Right kidney (tissue), 1 donor: ENCODE results near the gene ASCC1.

Source experiments
- DNase-seq: peaks from one replicate; pipeline ENCODE4 v3.0.0-alpha.2; 2016

ASCC1 gene

GRCh38 chr10:72065439-72066025 lies 150.5 kb downstream of the ASCC1 start:
- DNase-seq, result no peak

DNA sequence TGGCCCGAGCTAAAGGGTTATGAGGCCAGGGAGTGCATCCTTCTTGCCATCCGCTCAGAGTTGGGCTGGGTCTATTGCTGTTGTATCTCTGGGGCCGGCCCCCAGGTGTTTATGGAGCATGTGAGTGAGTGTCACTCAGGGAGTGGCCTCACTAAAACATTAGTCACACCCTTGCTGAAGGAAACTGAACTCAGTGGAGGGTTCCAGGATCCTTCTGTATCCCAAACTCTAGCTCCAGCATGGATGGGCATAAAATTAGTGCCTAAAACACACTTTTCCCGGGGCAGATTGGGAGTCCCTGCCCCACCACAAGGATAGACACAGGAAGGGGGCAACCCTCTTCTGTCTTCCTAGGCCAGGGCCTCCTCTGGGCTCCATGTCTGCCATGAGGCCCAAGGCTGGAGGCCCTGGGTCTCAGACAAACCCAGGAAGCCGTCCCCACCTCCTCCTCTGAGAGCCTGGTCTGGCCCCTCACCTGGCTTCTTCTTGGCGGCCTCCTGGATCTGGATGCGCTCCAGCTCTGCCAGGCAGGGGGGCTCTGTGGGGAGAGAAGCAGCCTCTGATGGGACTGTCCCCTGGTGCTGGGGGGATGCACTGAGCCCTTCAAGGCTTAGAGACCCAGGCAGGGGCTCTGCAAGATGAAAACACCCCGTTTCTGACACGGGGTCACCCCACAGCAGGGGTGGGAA lies 152.2 kb downstream of the ASCC1 start:
- no peak for DNase-seq

DNA sequence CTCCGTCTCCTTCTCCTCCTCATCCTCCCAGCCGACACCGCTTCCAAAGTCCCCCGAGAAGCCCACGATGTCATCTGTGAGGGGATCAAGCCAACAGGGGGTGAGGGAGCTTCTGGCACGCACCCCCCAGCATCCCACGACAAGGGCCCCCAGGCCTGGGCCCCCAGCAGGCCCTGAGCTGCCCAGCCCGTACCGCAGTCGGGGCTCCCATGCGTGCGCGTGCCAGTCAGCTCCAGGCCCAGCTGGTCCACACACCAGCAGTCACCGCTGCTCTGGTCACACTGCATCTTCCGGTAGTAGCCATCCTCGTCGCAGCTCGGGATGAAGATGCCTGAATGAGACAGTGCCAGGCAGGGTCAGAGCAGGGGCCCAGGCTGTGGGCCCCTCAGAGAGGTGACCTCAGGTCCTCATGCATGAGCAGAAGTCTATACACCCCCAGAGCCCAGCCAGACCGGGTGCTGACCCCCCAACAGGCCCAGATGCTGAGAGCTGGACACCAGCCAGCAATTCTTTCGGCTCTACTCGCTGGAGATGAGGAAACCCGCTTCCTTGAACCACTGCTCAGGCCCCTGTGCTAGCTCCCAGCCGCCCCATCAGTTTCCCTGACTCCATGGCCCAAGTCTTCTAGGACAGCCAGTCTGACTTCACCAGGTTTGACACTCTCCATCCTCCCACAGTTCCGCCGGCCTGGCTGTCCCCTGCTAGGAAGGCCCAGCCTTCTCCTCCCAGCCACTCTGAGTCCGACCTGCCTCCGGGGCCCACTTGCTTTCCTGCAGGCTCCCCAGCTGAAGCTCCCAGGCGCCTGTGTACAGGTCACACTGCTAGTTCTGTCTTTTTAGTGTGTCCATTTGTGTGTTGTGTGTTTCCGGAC lies 153.0 kb downstream of the ASCC1 start:
- no peak for DNase-seq

GRCh38 chr10:72062382-72062781 lies 153.7 kb downstream of the ASCC1 start:
- no peak for DNase-seq

DNA sequence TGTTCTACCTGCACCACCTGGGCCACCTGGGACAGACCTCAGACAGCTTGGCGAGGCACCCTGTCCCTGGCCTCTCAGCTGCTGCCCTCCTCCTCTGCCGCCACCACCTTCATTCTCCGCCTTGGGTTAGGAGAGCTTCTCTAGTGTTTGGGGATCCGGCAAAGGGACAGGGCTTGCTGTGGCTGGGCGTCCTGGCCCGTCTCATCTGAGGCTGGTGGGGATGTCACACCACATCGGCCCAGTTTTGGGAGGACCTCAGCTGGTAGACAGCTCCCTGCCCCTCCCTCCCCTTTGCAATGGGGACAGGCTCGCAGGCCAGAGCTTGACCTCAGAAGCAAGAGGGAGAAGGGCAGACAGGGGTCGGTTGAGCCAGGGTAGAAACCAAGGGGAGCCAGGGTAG lies 154.1 kb downstream of the ASCC1 start:
- DNase-seq, result no peak

DNA sequence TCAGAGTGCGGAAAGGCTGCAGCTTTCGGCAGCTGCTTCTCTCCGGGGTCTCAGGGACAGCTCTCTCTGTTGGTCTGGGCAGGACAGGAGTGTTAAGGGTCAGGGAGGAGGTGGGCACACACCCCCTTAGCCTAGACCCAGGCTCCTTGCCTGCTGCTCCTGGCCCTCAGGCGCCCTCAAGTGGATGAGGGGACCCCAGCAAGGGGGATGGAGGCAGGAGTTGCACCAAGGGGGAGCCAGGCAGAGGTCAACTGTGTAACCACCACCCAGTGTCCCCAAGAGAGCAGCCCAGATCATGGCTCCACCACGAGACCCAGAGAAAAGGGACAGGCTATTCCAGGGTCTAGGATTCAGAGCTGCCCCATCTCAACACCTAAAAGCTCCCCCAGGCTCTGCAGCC lies 154.6 kb downstream of the ASCC1 start:
- DNase-seq, result no peak

- DNase-seq, result no peak
Observed at GRCh38 chr10:72059843-72060822, 155.9 kb downstream of the ASCC1 start.

DNA sequence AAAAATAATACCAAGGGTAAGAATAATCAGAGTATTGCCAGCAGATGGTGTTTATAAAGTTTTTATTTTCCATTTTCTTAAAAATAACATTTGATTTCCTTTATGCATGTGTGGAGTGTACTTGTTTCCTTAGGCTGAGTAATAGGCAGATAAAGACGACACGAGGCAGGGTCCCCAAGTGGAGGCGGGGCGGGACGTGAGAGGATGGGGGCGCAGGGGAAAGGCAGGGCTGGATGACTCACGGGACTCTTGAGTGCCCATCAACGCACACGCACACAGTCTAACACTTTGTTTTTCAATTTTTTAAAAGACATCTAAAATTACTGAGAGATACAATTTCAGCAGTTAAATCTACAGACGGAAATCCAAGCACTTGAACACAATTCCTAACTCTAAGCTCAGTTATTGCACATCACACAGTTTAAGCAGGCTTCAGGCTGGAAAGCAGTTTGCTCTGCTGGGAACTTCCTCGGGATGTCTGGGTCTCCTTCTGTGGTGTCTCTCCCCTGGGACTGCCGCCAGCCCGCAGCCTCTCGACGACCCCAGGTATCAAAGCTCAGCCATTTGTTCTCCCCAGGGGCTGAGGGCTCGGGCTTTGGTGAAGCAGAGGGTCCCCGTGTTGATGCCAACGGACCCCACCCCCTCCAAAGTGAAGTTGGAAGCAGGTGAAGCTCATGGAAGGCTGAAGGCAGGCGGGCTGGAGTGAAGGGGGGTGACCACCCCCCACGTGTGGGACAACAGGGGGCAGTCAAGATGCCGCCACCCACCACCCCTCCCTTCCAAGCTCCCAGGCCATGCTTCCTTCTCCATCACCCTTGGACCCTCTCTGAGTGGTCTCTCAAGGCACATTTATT lies 156.9 kb downstream of the ASCC1 start:
- DNase-seq, result no peak

GRCh38 chr10:72058347-72058898 lies 157.7 kb downstream of the ASCC1 start:
- DNase-seq, result no peak

GRCh38 chr10:72056932-72057751 lies 158.9 kb downstream of the ASCC1 start:
- DNase-seq, result no peak

DNA sequence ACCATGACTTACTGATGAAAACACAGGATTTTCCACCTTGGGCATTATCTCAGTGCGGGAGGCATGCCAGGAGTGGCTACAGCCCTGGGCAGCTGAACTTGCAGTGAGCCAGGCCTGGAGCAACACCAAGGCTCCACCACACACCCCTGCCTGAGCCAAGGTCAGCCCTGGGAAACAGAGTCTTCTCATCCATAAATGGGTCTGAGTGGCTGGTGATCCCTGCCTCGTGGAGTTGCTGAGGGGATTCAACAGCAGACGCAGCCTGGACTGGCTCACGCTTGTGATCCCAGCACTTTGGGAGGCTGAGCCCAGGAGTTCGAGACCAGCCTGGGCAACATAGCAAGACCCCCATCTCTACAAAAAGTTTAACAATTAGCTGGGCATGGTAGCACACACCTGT lies 160.0 kb downstream of the ASCC1 start:
- no peak for DNase-seq

DNA sequence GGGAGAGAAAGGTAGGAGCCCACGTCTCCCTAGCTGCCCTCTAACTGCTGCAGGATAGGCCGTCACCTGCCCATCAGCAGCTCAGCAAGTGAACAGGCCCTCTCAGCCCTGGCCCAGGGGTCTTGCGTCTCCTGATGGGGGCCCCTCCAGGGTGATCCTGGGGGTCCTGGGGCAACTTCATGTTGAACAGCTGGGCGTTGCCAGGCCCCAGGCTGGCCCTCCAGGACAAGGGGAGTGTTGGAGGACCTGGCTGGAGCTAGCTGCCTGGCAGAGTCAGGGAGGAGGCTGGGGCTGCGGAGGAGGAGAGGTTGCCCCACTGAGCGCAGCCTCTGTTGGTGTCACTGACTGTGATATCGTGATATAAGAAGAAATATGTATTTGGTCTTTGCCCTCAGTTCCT lies 162.4 kb downstream of the ASCC1 start:
- no peak for DNase-seq

- DNase-seq, result no peak
Observed at GRCh38 chr10:72050873-72051272, 165.2 kb downstream of the ASCC1 start.

GRCh38 chr10:72049969-72050781 lies 165.9 kb downstream of the ASCC1 start:
- no peak for DNase-seq

- DNase-seq, result no peak
Observed at GRCh38 chr10:72049472-72049871, 166.6 kb downstream of the ASCC1 start.

DNA sequence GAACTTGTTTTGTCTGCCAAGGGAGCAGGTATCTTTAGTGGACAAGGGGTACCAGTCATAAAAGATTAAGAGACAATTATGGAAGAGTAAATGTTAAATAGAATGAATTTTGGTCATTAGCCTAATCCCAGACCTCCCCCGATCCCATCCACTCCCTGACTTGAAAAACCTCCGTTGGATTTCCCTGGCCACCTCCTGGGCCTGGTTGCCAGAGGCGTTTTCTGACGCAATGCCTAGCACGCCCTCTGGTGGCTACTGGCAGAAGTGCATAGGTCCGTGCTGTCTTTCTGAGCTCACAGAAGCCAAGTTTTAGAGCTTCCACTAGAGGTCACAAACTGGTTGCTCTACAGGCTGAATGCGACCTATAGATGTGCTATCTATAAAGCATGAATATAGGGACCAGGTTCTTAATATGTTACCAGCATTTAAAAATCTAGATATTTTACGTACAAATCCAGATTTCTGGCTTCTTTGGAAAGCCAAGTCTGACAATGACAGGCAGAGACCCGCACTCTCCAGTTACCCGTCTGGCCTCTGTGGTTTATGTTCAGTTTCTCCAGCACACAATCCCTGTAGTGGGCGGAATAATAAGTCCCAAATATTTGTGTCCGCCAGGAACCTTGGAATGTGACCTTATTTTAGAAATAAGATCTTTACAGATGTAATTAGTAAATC lies 167.5 kb downstream of the ASCC1 start:
- DNase-seq, result peak; percentile 68
